ENCODE data around the gene COA5. TPM values are rescaled to one million over a fixed set of nuclear protein-coding genes. Genes with fewer than 3 reads are reported as not detected.

COA5 gene
- total RNA-seq, 1 experiment from 2014 or later: 18.6 TPM

- H3K27ac ChIP-seq (ENCODE audit: low read depth, low read length): no peak overlapping the region
- TF ChIP-seq JUND (IDR thresholded peaks at IDR 0.05): no peak
- TF ChIP-seq SP1 (IDR thresholded peaks at IDR 0.05; ENCODE audit: low read depth): no peak
- no peak for TF ChIP-seq YY1 (IDR thresholded peaks at IDR 0.05; ENCODE audit: extremely low read depth, insufficient replicate concordance, low read depth, low read length)
- no peak for TF ChIP-seq SIN3A (IDR thresholded peaks at IDR 0.05; ENCODE audit: low read depth)
- no peak for TF ChIP-seq CTCF (IDR thresholded peaks at IDR 0.05 in 2 of 3, conservative IDR thresholded peaks at IDR 0.05 in 1 of 3; ENCODE audit: borderline replicate concordance in 1 of 3, insufficient read depth in 1 of 3, low read depth in 2 of 3, low read length in 2 of 3)
- no peak for TF ChIP-seq REST (IDR thresholded peaks at IDR 0.05; ENCODE audit: low read depth)
- no peak for TF ChIP-seq EZH2phosphoT487 (IDR thresholded peaks at IDR 0.05; ENCODE audit: borderline replicate concordance)
- TF ChIP-seq CBX3 (IDR thresholded peaks at IDR 0.05; ENCODE audit: low read depth): no peak
- TF ChIP-seq EZH2 (IDR thresholded peaks at IDR 0.05): no peak
- TF ChIP-seq RAD21 (IDR thresholded peaks at IDR 0.05; ENCODE audit: low read depth): no peak
- no peak for TF ChIP-seq ZBTB33 (IDR thresholded peaks at IDR 0.05; ENCODE audit: extremely low read depth, insufficient replicate concordance, low read length)
- no peak for TF ChIP-seq SRF (IDR thresholded peaks at IDR 0.05; ENCODE audit: low read depth)
- TF ChIP-seq CEBPB (IDR thresholded peaks at IDR 0.05; ENCODE audit: low read depth): no peak
- POLR2A ChIA-PET: no interaction called here
- no peaks in the 10 kb centered on the region for H3K79me2 ChIP-seq (ENCODE audit: insufficient read depth, low read length)
- H3K9me3 ChIP-seq (ENCODE audit: control insufficient read depth in 1 of 2, insufficient read depth in 1 of 2, low read depth in 1 of 2, low read length in 2 of 2): no peaks in the 10 kb centered on the region
- H3K4me1 ChIP-seq (ENCODE audit: control insufficient read depth in 1 of 2, insufficient read depth in 2 of 2, low read length in 2 of 2): no peaks in the 10 kb centered on the region
- DNase-seq (ENCODE audit: low read depth, low spot score): no peak
- intact Hi-C loops (cut with micrococcal nuclease): loop anchor here (2.0 kb wide), 1 partner anchor 530 kb away; no protein-coding TSS in a partner anchor
- RAD21 ChIA-PET (ENCODE audit: low non-redundant PET in 1 of 2, low total read pairs in 2 of 2, uncharacterized antibody in 2 of 2, unreplicated experiment in 2 of 2): no interaction called here
- no peaks in the 10 kb centered on the region for H4K20me1 ChIP-seq (ENCODE audit: insufficient read depth)
- no TSS peak for BruUV-seq (replicated peaks)
- no peaks in the 10 kb centered on the region for H3K36me3 ChIP-seq (ENCODE audit: control insufficient read depth in 1 of 2, insufficient read depth in 2 of 2, low read length in 2 of 2)
- no peak overlapping the region for H3K4me2 ChIP-seq (ENCODE audit: low read length)
- no peak for ATAC-seq
- no peaks in the 10 kb centered on the region for H3K9me2 ChIP-seq (ENCODE audit: insufficient read depth)
- H3K27me3 ChIP-seq (ENCODE audit: insufficient read depth, low read length): no peaks in the 10 kb centered on the region
- no peak overlapping the region for H2AFZ ChIP-seq (ENCODE audit: low read depth, low read length, poor library complexity, severe bottlenecking)
- H3K4me3 ChIP-seq (replicated peaks in 1 of 2; ENCODE audit: low read depth in 1 of 2, low read length in 2 of 2): no peak overlapping the region
- CTCF ChIA-PET: interaction anchor here (1.5 to 1.9 kb wide), 3 partner anchors 82 to 417 kb away, joined by 4 to 28 read pairs (median 10); no protein-coding TSS in a partner anchor
- no peak overlapping the region for H3K9ac ChIP-seq (ENCODE audit: low read length)
Observed at GRCh38 chr2:98648451-98648850, 40.1 kb upstream of the COA5 start.

Data from HCT116 (cell line).